ENCODE results near the gene SUMO3. TPM values are rescaled to one million over a fixed set of nuclear protein-coding genes. Genes with fewer than 3 reads are reported as not detected.

The SUMO3 gene
- total and polyA plus RNA-seq, 2 donors (not counting 1 experiment from before 2014, with no cell fraction given) = 96.3 to 190 TPM

- Histone ChIP-seq H4K20me1 (ENCODE audit: control insufficient read depth, extremely low read depth, insufficient read depth, low read length) (no peaks in the 10 kb centered on the region), H3K27ac (ENCODE audit: insufficient read depth, low read length) (no peak overlapping the region), H2AFZ (ENCODE audit: low read length) (no peak overlapping the region)
Measured at GRCh38 chr21:44784810-44785209, 33.1 kb downstream of the SUMO3 start.

GRCh38 chr21:44783020-44783696 is 34.7 kb downstream of the SUMO3 start:
- Histone ChIP-seq H3K4me3 (replicated peaks in 1 of 4; ENCODE audit: control extremely low read depth in 1 of 4, insufficient read depth in 1 of 4, low read depth in 3 of 4, low read length in 4 of 4) (no peak overlapping the region), H3K79me2 (ENCODE audit: control insufficient read depth, insufficient read depth, low read length) (peaks cover 23% of the 10 kb centered on the region), H3K27ac (ENCODE audit: insufficient read depth, low read length) (no peak overlapping the region), H3K9me3 (ENCODE audit: control insufficient read depth, insufficient read depth, low read depth, low read length) (no peaks in the 10 kb centered on the region), H2AFZ (ENCODE audit: low read length) (no peak overlapping the region), H3K27me3 (ENCODE audit: control insufficient read depth, insufficient read depth, low read length) (no peaks in the 10 kb centered on the region), H3K36me3 (ENCODE audit: control insufficient read depth, insufficient read depth, low read length) (no peaks in the 10 kb centered on the region), H3K9ac (ENCODE audit: insufficient read depth, low read length) (no peak overlapping the region), H3K4me1 (ENCODE audit: control insufficient read depth, extremely low read depth, insufficient read depth, low read length) (no peaks in the 10 kb centered on the region), H3K4me2 (ENCODE audit: extremely low read depth, insufficient read depth, low read length) (no peak overlapping the region), H4K20me1 (ENCODE audit: control insufficient read depth, extremely low read depth, insufficient read depth, low read length) (no peaks in the 10 kb centered on the region)
- TF ChIP-seq CTCF (conservative IDR thresholded peaks at IDR 0.05 in 1 of 2, IDR thresholded peaks at IDR 0.05 in 1 of 2; ENCODE audit: low read depth in 1 of 2, low read length in 2 of 2) (no peak), EZH2 (IDR thresholded peaks at IDR 0.05; ENCODE audit: low read length, missing control alignments) (no peak)
- DNase-seq (ENCODE audit: low read depth in 2 of 2) = no peak

More at GRCh38 chr21:44784810-44785209, 33.1 kb downstream of the SUMO3 start:
- TF ChIP-seq CTCF (conservative IDR thresholded peaks at IDR 0.05 in 1 of 2, IDR thresholded peaks at IDR 0.05 in 1 of 2; ENCODE audit: low read depth in 1 of 2, low read length in 2 of 2) (no peak), EZH2 (IDR thresholded peaks at IDR 0.05; ENCODE audit: low read length, missing control alignments) (no peak)
- H3K4me3 ChIP-seq (replicated peaks in 1 of 4; ENCODE audit: control extremely low read depth in 1 of 4, insufficient read depth in 1 of 4, low read depth in 3 of 4, low read length in 4 of 4) = no peak overlapping the region
- no peak for DNase-seq (ENCODE audit: low read depth in 2 of 2)
- no peak overlapping the region for H3K4me2 ChIP-seq (ENCODE audit: extremely low read depth, insufficient read depth, low read length)
- peaks cover 24% of the 10 kb centered on the region for H3K79me2 ChIP-seq (ENCODE audit: control insufficient read depth, insufficient read depth, low read length)
- no peaks in the 10 kb centered on the region for H3K27me3 ChIP-seq (ENCODE audit: control insufficient read depth, insufficient read depth, low read length)
- H3K36me3 ChIP-seq (ENCODE audit: control insufficient read depth, insufficient read depth, low read length) = no peaks in the 10 kb centered on the region
- H3K9ac ChIP-seq (ENCODE audit: insufficient read depth, low read length) = no peak overlapping the region
- no peaks in the 10 kb centered on the region for H3K4me1 ChIP-seq (ENCODE audit: control insufficient read depth, extremely low read depth, insufficient read depth, low read length)
- no peaks in the 10 kb centered on the region for H3K9me3 ChIP-seq (ENCODE audit: control insufficient read depth, insufficient read depth, low read depth, low read length)

- Histone ChIP-seq H3K36me3 (ENCODE audit: control insufficient read depth, insufficient read depth, low read length) (no peaks in the 10 kb centered on the region), H3K4me1 (ENCODE audit: control insufficient read depth, extremely low read depth, insufficient read depth, low read length) (no peaks in the 10 kb centered on the region), H3K9ac (ENCODE audit: insufficient read depth, low read length) (no peak overlapping the region), H3K27ac (ENCODE audit: insufficient read depth, low read length) (no peak overlapping the region), H4K20me1 (ENCODE audit: control insufficient read depth, extremely low read depth, insufficient read depth, low read length) (no peaks in the 10 kb centered on the region), H3K79me2 (ENCODE audit: control insufficient read depth, insufficient read depth, low read length) (peaks cover 14% of the 10 kb centered on the region), H3K4me3 (replicated peaks in 1 of 4; ENCODE audit: control extremely low read depth in 1 of 4, insufficient read depth in 1 of 4, low read depth in 3 of 4, low read length in 4 of 4) (no peak overlapping the region), H2AFZ (ENCODE audit: low read length) (no peak overlapping the region), H3K27me3 (ENCODE audit: control insufficient read depth, insufficient read depth, low read length) (no peaks in the 10 kb centered on the region), H3K4me2 (ENCODE audit: extremely low read depth, insufficient read depth, low read length) (no peak overlapping the region), H3K9me3 (ENCODE audit: control insufficient read depth, insufficient read depth, low read depth, low read length) (no peaks in the 10 kb centered on the region)
- no peak for DNase-seq (ENCODE audit: low read depth in 2 of 2)
- TF ChIP-seq EZH2 (IDR thresholded peaks at IDR 0.05; ENCODE audit: low read length, missing control alignments) = no peak
- TF ChIP-seq CTCF (conservative IDR thresholded peaks at IDR 0.05 in 1 of 2, IDR thresholded peaks at IDR 0.05 in 1 of 2; ENCODE audit: low read depth in 1 of 2, low read length in 2 of 2) = no peak
Measured at GRCh38 chr21:44780767-44781459, 36.9 kb downstream of the SUMO3 start.

Data from fibroblast of lung (primary cell).